CD4-positive, alpha-beta T cell (primary cell): ENCODE measurements around the gene ELK4. TPM values are rescaled to one million over a fixed set of nuclear protein-coding genes. Genes with fewer than 3 reads are reported as not detected.

Source experiments
- ATAC-seq: fragments of 200-7000 bp; cut with Tn5 transposase; one replicate; pipeline ENCODE4 v1.10.0; 2022; ENCODE audit warnings: mild to moderate bottlenecking; ENCODE audit not compliant: poor library complexity
- CTCF ChIA-PET: fragments of 350-600 bp; sonication (Branson Sonifier 250); formaldehyde crosslinking; loops from one replicate; lab custom pipeline; 2021; ENCODE audit warnings: antibody characterized with exemption, inconsistent platforms; lab: Charles Lee
- POLR2A ChIA-PET: fragments of 350-600 bp; sonication (Branson Sonifier 250); formaldehyde crosslinking; loops from one replicate; lab custom pipeline; 2021; ENCODE audit warnings: antibody characterized with exemption, inconsistent platforms; lab: Charles Lee
- DNase-seq, 14 experiments: peaks; one replicate each; pipeline ENCODE4 v3.0.0-alpha.2; 2013 to 2020; ENCODE audit warnings: mixed read lengths in 2 of 14
- H3K27ac ChIP-seq, 2 donors: one replicate each; pipeline versions ENCODE4 v1.5.1 to v1.7.0; 2013; ENCODE audit warnings: low read length in 2 of 2, low read depth in 1 of 2, mild to moderate bottlenecking in 1 of 2
- H3K27me3 ChIP-seq, 2 experiments: 1 replicate in 1 of 2; 2 replicates in 1 of 2; pipeline versions ENCODE4 v1.6.1 to v1.7.0; 2013; ENCODE audit warnings: low read length in 2 of 2, control low read depth in 1 of 2, mild to moderate bottlenecking in 1 of 2, moderate library complexity in 1 of 2; ENCODE audit not compliant: insufficient read depth in 2 of 2, control insufficient read depth in 1 of 2
- H3K36me3 ChIP-seq: one replicate; pipeline ENCODE4 v1.6.1; 2013; ENCODE audit warnings: low read length, control low read depth; ENCODE audit not compliant: insufficient read depth
- H3K4me1 ChIP-seq: one replicate; pipeline ENCODE4 v1.6.1; 2013; ENCODE audit warnings: low read length, control low read depth; ENCODE audit not compliant: insufficient read depth
- H3K4me3 ChIP-seq: one replicate; pipeline ENCODE4 v1.5.1; 2013; ENCODE audit warnings: mild to moderate bottlenecking, low read length, moderate library complexity
- H3K9me3 ChIP-seq, 2 experiments: 1 replicate in 1 of 2; 2 replicates in 1 of 2; pipeline versions ENCODE4 v1.6.1 to v1.7.0; 2013; ENCODE audit warnings: low read length in 2 of 2, mild to moderate bottlenecking in 2 of 2, control low read depth in 1 of 2, moderate library complexity in 1 of 2; ENCODE audit not compliant: control insufficient read depth in 1 of 2, insufficient read depth in 1 of 2
- H3K27ac Mint-ChIP-seq: one replicate; pipeline ENCODE4 v1.8.0; 2020; ENCODE audit warnings: mixed read lengths
- H3K27me3 Mint-ChIP-seq: one replicate; pipeline ENCODE4 v1.8.0; 2021; ENCODE audit warnings: mixed read lengths
- H3K36me3 Mint-ChIP-seq: one replicate; pipeline ENCODE4 v1.8.0; 2021; ENCODE audit warnings: low read depth, mixed read lengths
- H3K4me1 Mint-ChIP-seq: one replicate; pipeline ENCODE4 v1.8.0; 2021; ENCODE audit warnings: low read depth, mixed read lengths
- H3K4me3 Mint-ChIP-seq: one replicate; pipeline ENCODE4 v1.8.0; 2020; ENCODE audit warnings: mild to moderate bottlenecking, mixed read lengths
- H3K9me3 Mint-ChIP-seq: one replicate; pipeline ENCODE4 v1.8.0; 2020; ENCODE audit warnings: mixed read lengths
- intact Hi-C, 2 experiments: fragments of 100-400 bp; cut with DNase I in 1 of 2; cut with micrococcal nuclease in 1 of 2; formaldehyde crosslinking; loops; one replicate each; pipeline versions ENCODE4 v1.15.1 to v1.9.0; 2023 to 2025; cut with DNase I, micrococcal nuclease
- total RNA-seq, 174 experiments: library from RNA in 2 of 174; stranded (reverse) in 2 of 174; gene quantifications; one replicate each; pipeline ENCODE4 v1.2.3 and lab custom pipeline; 2021 to 2026
- TF ChIP-seq, protein P1 (sequence below): fragments of 200-600 bp; IDR thresholded peaks from one replicate; pipeline ENCODE4 v1.8.0; 2022; ENCODE audit warnings: antibody characterized with exemption, mild to moderate bottlenecking

ELK4 gene
- total RNA-seq, 2 experiments from 2014 or later = 145 to 154 TPM

DNA sequence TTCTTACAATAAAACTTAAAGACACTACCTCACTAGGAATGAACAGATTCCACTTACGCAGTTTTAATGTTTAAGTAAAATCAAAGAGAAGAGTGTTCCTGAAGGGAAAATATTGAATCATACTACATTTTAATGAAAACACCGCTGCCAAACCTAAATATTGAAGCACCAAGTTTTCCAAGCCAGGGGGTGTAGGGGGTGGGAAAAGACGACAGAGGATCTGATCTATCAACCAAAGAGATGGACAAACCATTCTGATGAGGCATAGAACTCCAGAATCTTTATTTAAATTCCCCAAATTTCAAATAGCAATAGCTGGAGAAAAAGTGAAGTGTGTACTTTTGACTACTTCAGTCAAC is 1.2 kb downstream of the ELK4 start:
- no peaks in the 10 kb centered on the region for H3K27me3 Mint-ChIP-seq
- no peaks in the 10 kb centered on the region for H3K27me3 ChIP-seq
- peaks cover 62% of the 10 kb centered on the region for H3K4me1 Mint-ChIP-seq
- ATAC-seq (no peak), DNase-seq (no peak)
- intact Hi-C loops = loop anchor here (2.0 to 10.0 kb wide), 9 partner anchors 20 to 508 kb away; partner anchors contain the start of genes DSTYK (in 1 of the 2), NUCKS1 (in 1 of the 2), RAB29 (in 1 of the 2) and RBBP5 (in 1 of the 2)
- H3K36me3 ChIP-seq = peaks cover 11% of the 10 kb centered on the region
- H3K4me3 ChIP-seq = peak overlapping the region; percentile 81
- peak overlapping the region; percentile 75 to 89 for H3K27ac ChIP-seq
- POLR2A ChIA-PET = interaction anchor here (0.6 to 6.3 kb wide), 20 partner anchors 8 to 1691 kb away, joined by 3 to 360 read pairs (median 6); partner anchors contain the start of genes CD55, NUCKS1, RAB29 and RBBP5
- CTCF ChIA-PET = interaction anchor here (0.6 to 6.6 kb wide), 2 partner anchors 27 to 38 kb away, joined by 3 to 194 read pairs; no protein-coding TSS in a partner anchor
- peak overlapping the region; percentile 94 for H3K4me3 Mint-ChIP-seq
- peak overlapping the region; percentile 91 for H3K27ac Mint-ChIP-seq
- H3K9me3 Mint-ChIP-seq = no peaks in the 10 kb centered on the region
- TF ChIP-seq, protein P1, sequence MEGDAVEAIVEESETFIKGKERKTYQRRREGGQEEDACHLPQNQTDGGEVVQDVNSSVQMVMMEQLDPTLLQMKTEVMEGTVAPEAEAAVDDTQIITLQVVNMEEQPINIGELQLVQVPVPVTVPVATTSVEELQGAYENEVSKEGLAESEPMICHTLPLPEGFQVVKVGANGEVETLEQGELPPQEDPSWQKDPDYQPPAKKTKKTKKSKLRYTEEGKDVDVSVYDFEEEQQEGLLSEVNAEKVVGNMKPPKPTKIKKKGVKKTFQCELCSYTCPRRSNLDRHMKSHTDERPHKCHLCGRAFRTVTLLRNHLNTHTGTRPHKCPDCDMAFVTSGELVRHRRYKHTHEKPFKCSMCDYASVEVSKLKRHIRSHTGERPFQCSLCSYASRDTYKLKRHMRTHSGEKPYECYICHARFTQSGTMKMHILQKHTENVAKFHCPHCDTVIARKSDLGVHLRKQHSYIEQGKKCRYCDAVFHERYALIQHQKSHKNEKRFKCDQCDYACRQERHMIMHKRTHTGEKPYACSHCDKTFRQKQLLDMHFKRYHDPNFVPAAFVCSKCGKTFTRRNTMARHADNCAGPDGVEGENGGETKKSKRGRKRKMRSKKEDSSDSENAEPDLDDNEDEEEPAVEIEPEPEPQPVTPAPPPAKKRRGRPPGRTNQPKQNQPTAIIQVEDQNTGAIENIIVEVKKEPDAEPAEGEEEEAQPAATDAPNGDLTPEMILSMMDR = no peak
- H3K4me1 ChIP-seq = peaks cover 34% of the 10 kb centered on the region
- H3K9me3 ChIP-seq = no peaks in the 10 kb centered on the region
- H3K36me3 Mint-ChIP-seq = peaks cover 41% of the 10 kb centered on the region

DNA sequence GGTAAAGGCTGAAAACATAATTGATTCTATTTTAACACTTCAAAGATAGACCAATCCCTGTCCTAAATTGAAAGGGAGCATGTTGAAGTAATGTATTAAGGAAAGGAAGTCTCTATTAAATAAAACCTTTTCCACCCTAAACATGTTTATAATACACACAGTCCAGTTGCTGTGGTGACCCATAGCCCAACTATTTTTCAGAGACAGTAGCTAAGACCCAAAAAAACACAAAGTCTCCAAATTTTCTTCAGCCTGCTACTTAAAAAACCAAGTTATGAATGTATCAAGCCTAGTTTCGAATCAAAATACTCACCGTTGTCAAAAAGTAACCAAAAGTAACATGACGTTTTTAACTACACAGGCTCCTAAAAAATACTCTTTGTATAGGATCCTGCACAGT is 1.6 kb downstream of the ELK4 start:
- peak overlapping the region; percentile 91 for H3K27ac Mint-ChIP-seq
- no peaks in the 10 kb centered on the region for H3K27me3 Mint-ChIP-seq
- Histone ChIP-seq H3K27me3 (no peaks in the 10 kb centered on the region), H3K36me3 (peaks cover 12% of the 10 kb centered on the region), H3K4me1 (peaks cover 37% of the 10 kb centered on the region), H3K4me3 (peak overlapping the region; percentile 81), H3K27ac (peak overlapping the region; percentile 75 to 89), H3K9me3 (no peaks in the 10 kb centered on the region)
- ATAC-seq (no peak), DNase-seq (peak in 2 of 14 experiments; percentile 14 to 29)
- H3K9me3 Mint-ChIP-seq = no peaks in the 10 kb centered on the region
- CTCF ChIA-PET = interaction anchor here (1.8 to 6.6 kb wide), 2 partner anchors 30 to 38 kb away, joined by 4 to 194 read pairs; no protein-coding TSS in a partner anchor
- intact Hi-C loops = loop anchor here (2.0 to 10.0 kb wide), 9 partner anchors 19 to 508 kb away; partner anchors contain the start of genes DSTYK (in 1 of the 2), NUCKS1 (in 1 of the 2), RAB29 (in 1 of the 2) and RBBP5 (in 1 of the 2)
- POLR2A ChIA-PET = interaction anchor here (0.6 to 6.3 kb wide), 12 partner anchors 9 to 1114 kb away, joined by 3 to 360 read pairs (median 10); partner anchors contain the start of genes NUCKS1, RAB29 and SLC45A3
- peaks cover 64% of the 10 kb centered on the region for H3K4me1 Mint-ChIP-seq
- TF ChIP-seq, protein P1 = no peak
- peak overlapping the region; percentile 94 for H3K4me3 Mint-ChIP-seq
- H3K36me3 Mint-ChIP-seq = peaks cover 43% of the 10 kb centered on the region

DNA sequence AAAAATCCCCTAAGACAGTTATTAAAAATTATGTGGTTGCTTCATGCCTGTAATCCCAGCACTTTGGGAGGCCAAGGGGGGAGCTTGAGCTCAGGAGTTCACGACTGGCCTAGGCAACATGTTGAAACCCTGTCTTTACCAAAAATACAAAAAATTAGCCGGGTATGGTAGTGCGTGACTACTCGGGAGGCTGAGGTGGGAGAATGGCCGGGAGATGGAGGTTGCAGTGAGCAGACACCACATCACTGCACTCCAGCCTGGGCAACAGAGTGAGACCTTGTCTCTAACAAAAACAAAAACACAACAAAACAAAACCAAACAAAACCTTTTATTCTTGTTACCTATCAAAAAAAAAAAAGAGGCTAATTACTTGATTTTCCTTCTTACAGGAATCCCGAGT is 2.1 kb downstream of the ELK4 start:
- H3K27ac Mint-ChIP-seq = peak overlapping the region; percentile 91
- H3K9me3 Mint-ChIP-seq = no peaks in the 10 kb centered on the region
- intact Hi-C loops = loop anchor here (2.0 to 10.0 kb wide), 9 partner anchors 19 to 507 kb away; partner anchors contain the start of genes DSTYK (in 1 of the 2), NUCKS1 (in 1 of the 2), RAB29 (in 1 of the 2) and RBBP5 (in 1 of the 2)
- TF ChIP-seq, protein P1 = no peak
- Histone ChIP-seq H3K27me3 (no peaks in the 10 kb centered on the region), H3K9me3 (no peaks in the 10 kb centered on the region), H3K4me1 (peaks cover 38% of the 10 kb centered on the region), H3K27ac (peak overlapping the region; percentile 75 to 89), H3K36me3 (peaks cover 15% of the 10 kb centered on the region), H3K4me3 (peak overlapping the region; percentile 25)
- ChIA-PET CTCF (interaction anchor here (0.6 to 6.6 kb wide), 3 partner anchors 30 to 347 kb away, joined by 3 to 194 read pairs (median 4); no protein-coding TSS in a partner anchor), POLR2A (interaction anchor here (6.3 kb wide), 1 partner anchor 37 kb away, joined by 360 read pairs; no protein-coding TSS in a partner anchor)
- ATAC-seq (no peak), DNase-seq (peak in 3 of 14 experiments; percentile 6 to 46 (median 37))
- no peaks in the 10 kb centered on the region for H3K27me3 Mint-ChIP-seq
- peak overlapping the region; percentile 94 for H3K4me3 Mint-ChIP-seq
- H3K4me1 Mint-ChIP-seq = peaks cover 69% of the 10 kb centered on the region
- peaks cover 48% of the 10 kb centered on the region for H3K36me3 Mint-ChIP-seq
